M059J (cell line): ENCODE results near the gene IL5. TPM values are rescaled to one million over a fixed set of nuclear protein-coding genes. Genes with fewer than 3 reads are reported as not detected.
A peak's percentile ranks its signal among the peaks of the same experiment; 100 is the strongest.

Experiments used
- DNase-seq: peaks from one replicate; pipeline ENCODE4 v3.0.0-alpha.2; 2012; ENCODE audit warnings: low read depth
- total RNA-seq: library from RNA; depleted of rRNA; stranded (reverse); fragments of >200 nt; shearing (Covaris generic); gene quantifications from 2 replicates; pipeline ENCODE4 v1.2.3, GENCODE V29; 2014; rRNA removed

IL5 gene
- total RNA-seq, 1 experiment from 2014 or later, result not detected

- DNase-seq, result peak; percentile 74
Observed at GRCh38 chr5:132498686-132499271, 44.5 kb downstream of the IL5 start.

DNA sequence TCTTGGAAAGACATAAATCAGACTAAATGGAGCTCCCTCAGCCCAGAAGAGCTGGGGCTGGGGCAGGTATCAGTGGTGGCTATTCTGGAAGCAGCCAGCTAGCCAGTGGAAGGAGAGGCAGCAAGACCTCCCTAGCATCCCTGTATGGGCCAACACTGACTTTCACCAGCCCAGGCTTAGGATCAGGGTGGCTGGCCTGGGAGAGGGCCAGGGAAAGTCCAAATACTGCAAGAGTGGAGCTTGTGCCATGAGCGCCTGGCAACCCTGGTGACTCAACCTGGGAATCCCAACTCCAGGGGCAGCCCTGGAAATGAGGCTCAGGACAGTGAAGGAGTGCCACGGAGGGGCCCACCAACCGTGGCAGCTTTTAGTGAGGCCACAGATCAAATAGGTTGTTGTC is 45.2 kb downstream of the IL5 start:
- DNase-seq, result peak; percentile 90

- DNase-seq, result peak; percentile 98
Observed at GRCh38 chr5:132497488-132497997, 45.8 kb downstream of the IL5 start.

GRCh38 chr5:132496631-132497487 is 46.5 kb downstream of the IL5 start:
- peak; percentile 92 for DNase-seq

- peak; percentile 95 for DNase-seq
Observed at GRCh38 chr5:132496191-132496630, 47.1 kb downstream of the IL5 start.

DNA sequence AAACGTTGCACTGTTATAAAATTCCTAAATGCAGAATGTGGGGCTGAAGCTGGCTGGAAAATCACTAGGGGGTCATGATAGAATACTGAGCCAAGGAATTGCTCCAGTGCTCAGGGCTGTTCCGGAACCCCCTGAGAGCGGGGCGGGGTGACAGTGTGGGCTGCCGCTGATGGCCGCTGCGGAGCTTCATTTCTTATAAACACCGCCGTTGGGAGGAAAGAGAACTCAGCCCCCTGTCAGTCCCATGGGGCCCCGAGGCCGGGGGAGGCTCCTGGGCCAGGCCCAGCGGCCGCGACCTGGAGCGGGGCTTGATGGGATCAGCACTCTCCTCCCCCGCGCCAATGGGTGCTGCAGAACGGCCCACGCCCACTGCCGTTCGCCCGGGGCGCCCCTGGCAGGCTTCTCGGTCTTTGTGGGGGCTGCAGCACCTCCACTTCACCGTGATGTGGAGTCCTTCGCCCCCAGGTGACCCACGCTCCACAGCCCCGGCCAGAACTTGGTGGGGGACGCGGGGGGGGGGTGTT is 47.6 kb downstream of the IL5 start:
- DNase-seq, result peak; percentile 93

DNA sequence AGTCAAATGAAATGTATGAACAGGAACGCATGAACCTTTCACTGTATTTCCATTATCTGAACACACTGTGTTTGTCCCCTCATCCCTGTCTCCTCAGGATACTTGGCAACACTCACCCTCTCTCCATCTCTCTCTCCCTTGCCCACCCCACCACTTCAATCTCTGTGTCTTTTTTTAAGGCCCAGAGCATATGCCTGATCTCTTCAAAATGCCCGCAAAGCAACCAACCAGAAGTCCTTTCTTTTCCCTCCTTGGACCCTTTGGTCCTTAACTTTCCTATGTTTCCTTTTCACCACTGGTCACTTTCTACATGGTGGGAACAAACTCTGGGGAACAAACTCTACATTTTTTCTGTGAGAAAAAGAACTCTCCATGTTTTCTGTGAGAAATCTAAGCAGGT is 49.5 kb downstream of the IL5 start:
- no peak for DNase-seq

DNA sequence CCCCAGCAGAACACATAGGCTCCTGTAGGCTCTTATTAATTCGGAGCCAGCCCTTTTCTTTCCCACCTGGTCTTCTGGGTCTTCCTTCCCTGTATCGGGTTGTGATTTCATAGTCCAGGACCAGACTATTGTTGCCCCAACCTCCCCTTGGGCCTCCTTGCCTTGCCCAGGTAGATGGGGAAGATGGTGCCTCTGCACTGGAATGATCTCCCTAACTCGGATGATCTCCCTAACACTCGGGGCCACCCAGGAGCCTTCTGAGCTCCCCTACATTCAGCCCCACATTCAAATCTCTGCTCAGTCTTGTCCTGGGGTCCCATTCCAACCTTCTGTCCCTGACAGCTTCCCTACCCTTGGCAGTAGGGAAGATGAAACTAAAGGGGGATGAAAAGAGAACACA is 50.1 kb downstream of the IL5 start:
- DNase-seq, result no peak

DNA sequence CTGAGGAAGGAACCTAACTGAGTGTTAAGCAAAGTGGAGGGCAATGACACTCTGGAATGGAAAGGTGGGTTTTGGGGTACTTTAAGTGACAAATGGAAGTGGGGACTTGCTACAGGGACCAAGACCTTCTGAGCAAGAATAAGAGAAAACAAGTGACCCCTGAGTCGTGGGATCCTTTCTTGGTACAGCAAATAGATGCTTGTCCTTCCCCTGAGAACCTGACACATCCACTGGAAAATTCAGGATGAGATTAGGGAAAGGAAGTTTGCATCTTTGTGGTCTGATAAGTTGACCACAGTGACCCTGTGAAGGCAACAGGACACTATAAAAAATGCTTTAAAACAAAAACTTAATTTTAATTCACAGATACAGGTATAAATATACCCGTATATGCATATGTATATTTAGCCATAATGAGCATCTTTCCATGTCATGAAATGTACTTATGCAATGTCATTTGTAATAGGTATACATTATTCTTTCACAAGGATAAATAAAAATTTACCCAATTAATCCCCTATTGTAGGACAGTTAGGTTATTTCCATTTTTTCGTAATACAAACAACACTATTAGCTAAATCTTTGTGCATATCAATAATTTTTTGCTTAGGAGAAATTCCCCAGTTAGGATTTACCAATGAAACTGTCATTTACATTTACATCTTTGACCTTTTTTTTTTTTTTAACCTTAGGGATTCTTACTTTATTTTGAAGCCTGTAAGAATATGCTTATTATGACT is 50.8 kb downstream of the IL5 start:
- peak; percentile 61 for DNase-seq

Other genes with a start within 250 kb of the IL5 start
- 6.3 and 7.5 TPM in 2 replicates for gene SLC22A4, start 249.1 kb downstream of the IL5 start, total RNA-seq
- 3.7 and 4.5 TPM in 2 replicates for gene SLC22A5, start 173.8 kb downstream of the IL5 start, total RNA-seq
- gene IRF1, start 52.7 kb downstream of the IL5 start, total RNA-seq, result 31.7 and 36.1 TPM in 2 replicates
- gene RAD50, start 13.5 kb upstream of the IL5 start, total RNA-seq, result 11.6 and 14.3 TPM in 2 replicates
- not detected in 2 replicates for gene IL13, start 114.7 kb upstream of the IL5 start, total RNA-seq
- not detected in 2 replicates for gene IL4, start 130.5 kb upstream of the IL5 start, total RNA-seq
- 4.7 and 5.5 TPM in 2 replicates for gene KIF3A, start 194.0 kb upstream of the IL5 start, total RNA-seq
- gene CCNI2, start 203.9 kb upstream of the IL5 start, total RNA-seq, result not detected in 2 replicates
- 26.9 and 41.7 TPM in 2 replicates for gene SEPTIN8, start 233.7 kb upstream of the IL5 start, total RNA-seq